Measurements from ENCODE around the gene NKIRAS1. TPM values are rescaled to one million over a fixed set of nuclear protein-coding genes. Genes with fewer than 3 reads are reported as not detected.

Gene NKIRAS1
- total RNA-seq, 2 donors from 2014 or later: 6.3 to 6.9 TPM

- Mint-ChIP-seq H3K9me3 (no peaks in the 10 kb centered on the region), H3K4me1 (peaks cover 24% of the 10 kb centered on the region), H3K36me3 (ENCODE audit: low read depth) (peaks cover 15% of the 10 kb centered on the region), H3K27me3 (ENCODE audit: insufficient read depth) (no peaks in the 10 kb centered on the region), H3K27ac (peak overlapping the region; percentile 75), H3K4me3 (no peak overlapping the region)
- Histone ChIP-seq H3K27ac (ENCODE audit: low read depth, low read length) (peak overlapping the region; percentile 74), H3K4me1 (ENCODE audit: control insufficient read depth, insufficient read depth, low read length) (peaks cover 12% of the 10 kb centered on the region), H3K4me3 (ENCODE audit: low read length) (no peak overlapping the region), H3K9ac (ENCODE audit: extremely low read depth, low read length, poor library complexity, severe bottlenecking) (no peak overlapping the region), H3K9me3 (ENCODE audit: control insufficient read depth, low read length) (peaks cover 9% of the 10 kb centered on the region), H3K27me3 (ENCODE audit: control insufficient read depth, insufficient read depth, low read length, poor library complexity, severe bottlenecking) (no peaks in the 10 kb centered on the region), H3K36me3 (ENCODE audit: control insufficient read depth, insufficient read depth, low read length) (peaks cover 11% of the 10 kb centered on the region)
- 76 to 84% methylated on average over 3 to 6 of the region's 6 CpGs for WGBS, 2 experiments (ENCODE audit: insufficient coverage in 1 of 2, insufficient read length in 1 of 2)
- DNase-seq: peak; percentile 75
- TF ChIP-seq, protein P1, sequence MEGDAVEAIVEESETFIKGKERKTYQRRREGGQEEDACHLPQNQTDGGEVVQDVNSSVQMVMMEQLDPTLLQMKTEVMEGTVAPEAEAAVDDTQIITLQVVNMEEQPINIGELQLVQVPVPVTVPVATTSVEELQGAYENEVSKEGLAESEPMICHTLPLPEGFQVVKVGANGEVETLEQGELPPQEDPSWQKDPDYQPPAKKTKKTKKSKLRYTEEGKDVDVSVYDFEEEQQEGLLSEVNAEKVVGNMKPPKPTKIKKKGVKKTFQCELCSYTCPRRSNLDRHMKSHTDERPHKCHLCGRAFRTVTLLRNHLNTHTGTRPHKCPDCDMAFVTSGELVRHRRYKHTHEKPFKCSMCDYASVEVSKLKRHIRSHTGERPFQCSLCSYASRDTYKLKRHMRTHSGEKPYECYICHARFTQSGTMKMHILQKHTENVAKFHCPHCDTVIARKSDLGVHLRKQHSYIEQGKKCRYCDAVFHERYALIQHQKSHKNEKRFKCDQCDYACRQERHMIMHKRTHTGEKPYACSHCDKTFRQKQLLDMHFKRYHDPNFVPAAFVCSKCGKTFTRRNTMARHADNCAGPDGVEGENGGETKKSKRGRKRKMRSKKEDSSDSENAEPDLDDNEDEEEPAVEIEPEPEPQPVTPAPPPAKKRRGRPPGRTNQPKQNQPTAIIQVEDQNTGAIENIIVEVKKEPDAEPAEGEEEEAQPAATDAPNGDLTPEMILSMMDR (conservative IDR thresholded peaks at IDR 0.05): no peak
Observed at GRCh38 chr3:23865595-23866396, 51.0 kb downstream of the NKIRAS1 start.

DNA sequence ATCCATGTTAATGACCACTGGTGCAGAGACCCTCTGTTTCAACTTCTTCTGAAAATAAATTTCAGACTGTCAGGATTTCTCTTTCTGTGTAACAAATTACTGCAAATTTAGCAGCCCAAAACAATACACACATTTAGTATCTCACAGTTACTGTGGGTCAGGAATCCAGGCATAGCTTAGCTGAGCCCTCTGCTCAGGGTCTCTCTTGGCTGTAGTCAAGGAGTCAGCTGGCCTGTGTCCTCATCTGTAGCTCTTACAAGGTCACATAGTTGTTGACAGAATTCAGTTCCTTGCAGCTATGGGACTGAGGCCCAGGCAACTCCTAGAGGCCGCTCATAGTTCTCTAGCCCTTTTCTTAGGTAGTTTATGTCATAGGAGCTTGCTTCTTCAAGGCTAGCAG lies 51.9 kb downstream of the NKIRAS1 start:
- no peak overlapping the region for H3K4me3 Mint-ChIP-seq
- Histone ChIP-seq H3K36me3 (ENCODE audit: control insufficient read depth, insufficient read depth, low read length) (peaks cover 12% of the 10 kb centered on the region), H3K4me3 (ENCODE audit: low read length) (no peak overlapping the region), H3K9ac (ENCODE audit: extremely low read depth, low read length, poor library complexity, severe bottlenecking) (no peak overlapping the region), H3K4me1 (ENCODE audit: control insufficient read depth, insufficient read depth, low read length) (peaks cover 12% of the 10 kb centered on the region), H3K27ac (ENCODE audit: low read depth, low read length) (peak overlapping the region; percentile 1), H3K27me3 (ENCODE audit: control insufficient read depth, insufficient read depth, low read length, poor library complexity, severe bottlenecking) (no peaks in the 10 kb centered on the region), H3K9me3 (ENCODE audit: control insufficient read depth, low read length) (peaks cover 4% of the 10 kb centered on the region)
- peaks cover 15% of the 10 kb centered on the region for H3K36me3 Mint-ChIP-seq (ENCODE audit: low read depth)
- H3K4me1 Mint-ChIP-seq: peaks cover 27% of the 10 kb centered on the region
- TF ChIP-seq, protein P1 (conservative IDR thresholded peaks at IDR 0.05): no peak
- peak overlapping the region; percentile 60 for H3K27ac Mint-ChIP-seq
- H3K27me3 Mint-ChIP-seq (ENCODE audit: insufficient read depth): no peaks in the 10 kb centered on the region
- WGBS, 2 experiments (ENCODE audit: insufficient coverage in 1 of 2, insufficient read length in 1 of 2): 91 to 97% methylated on average over 1 of the region's 1 CpG
- no peaks in the 10 kb centered on the region for H3K9me3 Mint-ChIP-seq
- no peak for DNase-seq

- Histone ChIP-seq H3K9me3 (ENCODE audit: control insufficient read depth, low read length) (no peaks in the 10 kb centered on the region), H3K27me3 (ENCODE audit: control insufficient read depth, insufficient read depth, low read length, poor library complexity, severe bottlenecking) (no peaks in the 10 kb centered on the region), H3K27ac (ENCODE audit: low read depth, low read length) (no peak overlapping the region), H3K36me3 (ENCODE audit: control insufficient read depth, insufficient read depth, low read length) (peaks cover 10% of the 10 kb centered on the region), H3K4me3 (ENCODE audit: low read length) (no peak overlapping the region), H3K4me1 (ENCODE audit: control insufficient read depth, insufficient read depth, low read length) (peaks cover 12% of the 10 kb centered on the region), H3K9ac (ENCODE audit: extremely low read depth, low read length, poor library complexity, severe bottlenecking) (no peak overlapping the region)
- Mint-ChIP-seq H3K4me3 (no peak overlapping the region), H3K9me3 (no peaks in the 10 kb centered on the region), H3K36me3 (ENCODE audit: low read depth) (peaks cover 13% of the 10 kb centered on the region), H3K27me3 (ENCODE audit: insufficient read depth) (no peaks in the 10 kb centered on the region), H3K4me1 (peaks cover 29% of the 10 kb centered on the region), H3K27ac (no peak overlapping the region)
- TF ChIP-seq, protein P1 (conservative IDR thresholded peaks at IDR 0.05): no peak
- no peak for DNase-seq
- WGBS, 2 experiments (ENCODE audit: insufficient coverage in 1 of 2, insufficient read length in 1 of 2): no CpG with 5 or more reads among the region's 1 CpG
Observed at GRCh38 chr3:23863060-23863459, 53.7 kb downstream of the NKIRAS1 start.

All from endodermal cell (in vitro differentiated cells).